NOMO-1 treated with DMSO at 0.1 percent for 48 hours (cell line): ENCODE measurements around the gene ERCC1.

Experiments
- DNase-seq: peaks from one replicate; lab custom pipeline; 2025; ENCODE audit not compliant: unreplicated experiment; lab: John Stamatoyannopoulos, UW

ERCC1 gene

DNA sequence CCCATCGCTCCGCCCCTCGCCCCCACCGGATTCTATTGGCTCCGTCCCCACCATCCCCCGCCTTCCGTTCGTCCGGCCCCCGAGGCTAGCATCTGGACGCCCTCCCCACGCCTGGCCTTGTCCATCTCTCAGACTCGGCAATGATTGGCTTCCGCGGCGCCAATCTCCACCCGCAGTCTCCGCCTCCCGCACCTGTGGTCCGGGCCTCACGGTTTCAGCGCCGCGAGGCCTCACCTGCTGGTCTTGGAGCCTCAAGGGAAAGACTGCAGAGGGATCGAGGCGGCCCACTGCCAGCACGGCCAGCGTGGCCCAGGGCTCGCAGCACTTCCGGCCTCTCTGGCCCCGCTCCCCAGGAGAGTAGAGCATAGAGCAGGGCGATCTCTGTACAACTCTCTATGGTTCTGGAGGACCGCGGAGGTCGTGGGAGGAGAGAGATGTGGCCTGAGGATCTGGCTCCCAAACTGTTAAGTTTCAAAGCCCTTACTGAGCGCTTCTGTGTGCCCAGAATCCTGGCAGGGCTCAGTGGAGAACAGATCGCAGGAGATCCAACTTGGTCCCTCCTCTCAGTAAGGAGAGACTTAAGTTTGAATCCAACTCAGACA lies at the start of gene ERCC1:
ERCC1 (minus strand) TSS at position 329 of the 602 bp plus-strand sequence. CDS start 543 bp downstream, outside the sequence.
- DNase-seq: peak; percentile 99

DNA sequence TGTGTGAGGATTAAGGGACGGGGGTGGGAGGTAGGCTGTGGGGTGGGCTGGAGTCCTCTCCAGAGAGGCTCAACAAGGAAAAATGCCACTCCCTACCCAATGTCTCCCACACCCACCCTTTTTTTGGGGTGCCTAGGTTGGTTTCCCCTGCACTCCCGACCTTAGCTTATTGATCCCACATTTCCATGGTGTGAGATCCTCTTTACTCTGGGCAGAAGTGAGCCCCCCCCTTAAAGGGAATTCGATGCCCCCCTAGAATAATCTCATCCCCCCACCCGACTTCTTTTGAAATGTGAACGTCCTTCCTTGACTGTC lies 49.6 kb upstream of the ERCC1 start:
- DNase-seq: no peak

DNA sequence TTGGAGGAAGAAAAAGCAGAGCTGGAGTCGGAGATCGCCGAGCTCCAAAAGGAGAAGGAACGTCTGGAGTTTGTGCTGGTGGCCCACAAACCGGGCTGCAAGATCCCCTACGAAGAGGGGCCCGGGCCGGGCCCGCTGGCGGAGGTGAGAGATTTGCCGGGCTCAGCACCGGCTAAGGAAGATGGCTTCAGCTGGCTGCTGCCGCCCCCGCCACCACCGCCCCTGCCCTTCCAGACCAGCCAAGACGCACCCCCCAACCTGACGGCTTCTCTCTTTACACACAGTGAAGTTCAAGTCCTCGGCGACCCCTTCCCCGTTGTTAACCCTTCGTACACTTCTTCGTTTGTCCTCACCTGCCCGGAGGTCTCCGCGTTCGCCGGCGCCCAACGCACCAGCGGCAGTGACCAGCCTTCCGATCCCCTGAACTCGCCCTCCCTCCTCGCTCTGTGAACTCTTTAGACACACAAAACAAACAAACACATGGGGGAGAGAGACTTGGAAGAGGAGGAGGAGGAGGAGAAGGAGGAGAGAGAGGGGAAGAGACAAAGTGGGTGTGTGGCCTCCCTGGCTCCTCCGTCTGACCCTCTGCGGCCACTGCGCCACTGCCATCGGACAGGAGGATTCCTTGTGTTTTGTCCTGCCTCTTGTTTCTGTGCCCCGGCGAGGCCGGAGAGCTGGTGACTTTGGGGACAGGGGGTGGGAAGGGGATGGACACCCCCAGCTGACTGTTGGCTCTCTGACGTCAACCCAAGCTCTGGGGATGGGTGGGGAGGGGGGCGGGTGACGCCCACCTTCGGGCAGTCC lies 49.0 kb upstream of the ERCC1 start:
- no peak for DNase-seq

DNA sequence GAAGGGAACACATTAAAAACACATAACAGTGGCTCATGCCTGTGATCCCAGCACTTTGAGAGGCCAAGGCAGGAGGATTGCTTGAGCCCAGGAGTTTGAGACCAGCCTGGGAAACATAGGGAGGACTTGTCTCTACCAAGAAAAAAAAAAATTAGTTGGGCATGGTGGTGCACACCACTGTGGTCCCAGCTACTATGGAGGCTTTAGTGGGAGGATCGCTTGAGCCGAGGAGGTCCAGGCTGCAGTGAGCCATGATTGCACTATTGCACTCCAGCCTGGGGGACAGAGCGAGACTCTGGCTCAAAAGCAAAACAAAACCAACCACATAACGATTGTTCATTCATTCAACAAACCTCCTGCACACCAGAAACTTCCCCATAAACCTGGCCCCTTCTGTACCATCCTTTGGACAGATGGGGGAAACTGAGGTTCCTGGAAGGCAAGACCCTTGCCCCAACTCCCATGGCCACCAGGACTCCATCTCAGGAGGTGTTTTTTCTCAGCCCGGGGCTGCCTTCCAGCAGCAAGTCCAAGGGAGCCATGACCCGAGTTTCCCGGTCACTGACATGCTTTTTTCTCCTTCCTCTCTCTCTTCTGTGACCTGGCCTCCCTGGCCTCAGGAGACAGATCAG lies 48.3 kb upstream of the ERCC1 start:
- DNase-seq: no peak

DNA sequence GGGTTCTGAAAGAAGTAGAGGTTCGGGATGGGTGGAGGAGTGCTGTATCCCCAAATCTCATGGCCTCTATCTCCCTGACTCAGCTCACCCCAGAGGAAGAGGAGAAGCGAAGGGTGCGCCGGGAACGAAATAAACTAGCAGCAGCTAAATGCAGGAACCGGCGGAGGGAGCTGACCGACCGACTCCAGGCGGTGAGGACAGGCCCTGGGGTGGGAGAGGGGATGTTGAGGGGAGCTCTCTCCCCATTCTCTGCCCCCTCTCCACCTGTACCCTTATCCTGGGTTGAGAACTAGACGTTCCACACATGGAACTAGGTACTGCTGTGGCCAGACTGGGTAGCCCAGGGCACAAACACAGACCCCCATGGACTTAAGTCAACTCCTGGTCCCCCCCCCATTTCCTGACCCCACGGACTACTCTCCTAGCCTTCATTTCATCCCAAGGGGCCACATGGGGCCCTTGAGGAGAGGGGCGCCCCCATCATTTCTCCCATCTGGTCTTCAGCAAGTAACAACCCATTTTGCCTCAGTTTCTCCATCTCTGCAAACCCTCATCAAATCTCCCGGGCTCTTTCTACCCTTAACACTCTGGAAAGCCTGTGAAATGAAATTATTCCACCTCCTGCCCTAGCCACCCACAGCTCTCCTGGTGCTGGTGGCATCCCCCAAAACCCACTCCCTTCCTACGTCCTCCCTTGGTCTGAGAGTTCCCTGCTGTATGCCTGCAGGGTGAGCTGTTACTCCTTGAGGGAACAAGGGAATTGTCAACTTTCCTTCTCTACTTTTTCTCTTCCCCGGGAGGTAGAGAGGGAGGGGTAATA lies 47.6 kb upstream of the ERCC1 start:
- DNase-seq: no peak

DNA sequence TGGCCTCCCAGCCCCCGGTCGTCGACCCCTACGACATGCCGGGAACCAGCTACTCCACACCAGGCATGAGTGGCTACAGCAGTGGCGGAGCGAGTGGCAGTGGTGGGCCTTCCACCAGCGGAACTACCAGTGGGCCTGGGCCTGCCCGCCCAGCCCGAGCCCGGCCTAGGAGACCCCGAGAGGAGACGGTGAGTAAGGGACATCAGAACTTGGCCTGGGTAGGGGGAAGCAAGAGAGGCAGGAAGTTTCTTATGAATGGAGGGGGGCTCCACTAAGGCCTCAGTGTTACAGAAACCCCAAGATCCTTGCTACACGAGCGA lies 47.0 kb upstream of the ERCC1 start:
- no peak for DNase-seq

DNA sequence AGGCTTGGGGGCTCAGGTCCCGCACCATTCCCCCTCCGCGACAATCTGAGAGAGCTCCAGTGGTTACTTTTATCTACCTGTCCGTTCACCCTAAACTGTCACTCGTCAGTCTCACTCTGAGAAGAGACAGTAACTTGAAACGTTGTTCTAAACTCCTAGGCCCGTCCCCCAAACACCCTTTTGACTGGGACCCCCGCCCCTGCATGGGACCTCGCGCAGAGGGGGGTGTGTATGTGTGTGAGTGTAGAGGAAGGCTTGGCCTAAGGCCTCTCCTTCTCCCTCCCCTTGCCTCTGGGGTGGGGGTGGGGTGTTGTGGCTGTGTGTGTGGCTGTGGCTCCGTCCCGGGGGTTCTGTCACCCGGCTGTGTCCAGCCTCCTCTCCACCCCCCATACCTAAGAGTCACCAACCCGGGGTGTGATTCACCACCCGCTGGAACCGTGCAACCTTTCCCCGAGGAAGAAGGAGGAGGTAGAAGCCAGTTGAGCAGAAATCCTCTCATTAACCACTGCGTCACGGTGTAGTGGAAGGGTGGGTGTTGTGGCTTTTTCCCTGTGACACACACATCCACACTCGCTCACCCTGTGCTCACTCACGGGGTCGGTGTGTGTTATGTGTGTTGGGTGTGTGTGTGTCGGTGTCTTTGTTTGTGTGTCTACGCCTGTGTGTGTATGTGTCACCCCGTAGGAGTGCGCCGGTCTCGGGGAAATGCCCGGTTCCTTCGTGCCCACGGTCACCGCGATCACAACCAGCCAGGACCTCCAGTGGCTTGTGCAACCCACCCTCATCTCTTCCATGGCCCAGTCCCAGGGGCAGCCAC lies 46.4 kb upstream of the ERCC1 start:
- no peak for DNase-seq

DNA sequence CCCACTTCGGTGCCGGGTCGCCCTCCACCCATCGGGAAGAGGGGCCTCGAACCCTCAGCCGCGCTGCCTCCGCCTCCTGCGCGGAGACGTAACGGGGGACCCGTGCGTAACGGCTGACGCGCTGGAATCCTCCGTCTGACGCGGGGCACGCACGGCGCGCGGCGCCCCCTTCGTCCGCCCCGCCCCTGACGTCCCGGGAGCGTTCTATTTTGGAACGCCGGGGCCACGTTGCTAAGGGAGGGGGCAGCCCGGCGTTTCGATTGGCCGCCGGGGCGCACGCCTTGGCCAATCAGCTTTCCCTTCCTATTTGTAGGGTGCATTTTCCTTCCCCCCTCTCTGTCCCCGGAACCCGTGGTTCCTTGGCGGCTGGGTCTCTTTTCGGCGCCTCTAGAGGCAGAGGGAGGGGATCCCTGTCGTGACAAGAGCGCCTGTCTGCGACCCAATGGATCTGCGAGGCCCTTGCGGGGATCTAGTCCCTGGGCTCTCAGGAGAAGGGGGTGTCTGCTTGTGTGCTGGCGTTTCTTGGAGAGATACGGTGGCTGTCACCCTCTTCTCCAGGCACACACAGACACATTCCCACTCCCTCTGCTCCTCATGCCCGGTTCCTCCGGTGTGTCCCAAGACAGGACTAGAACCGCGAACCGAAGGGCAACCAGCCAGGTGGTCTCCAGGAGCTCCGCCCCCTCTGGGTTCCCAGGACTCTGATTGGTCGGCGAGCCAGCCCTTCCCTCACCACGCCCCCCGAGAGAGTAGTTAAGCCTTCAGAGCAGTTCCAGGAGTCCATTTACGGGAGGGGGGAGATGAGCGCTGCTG lies 45.6 kb upstream of the ERCC1 start:
- peak; percentile 96 for DNase-seq

DNA sequence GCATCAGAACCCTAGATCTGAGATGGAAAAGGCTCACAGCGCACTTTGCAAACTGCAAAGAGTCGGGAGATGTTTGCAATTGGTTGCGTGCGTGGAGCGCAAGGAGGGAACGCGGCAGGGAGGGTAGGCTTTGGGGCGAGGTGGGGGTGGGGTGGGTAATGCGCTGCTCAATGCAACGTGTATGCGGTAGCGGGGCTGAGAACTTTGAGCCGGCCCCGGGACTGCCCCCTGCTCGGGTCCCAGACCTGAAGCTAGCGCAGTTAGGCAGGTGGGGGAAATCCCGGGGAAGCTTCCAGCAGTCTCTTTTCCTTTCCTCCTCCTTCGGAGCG lies 45.0 kb upstream of the ERCC1 start:
- no peak for DNase-seq

DNA sequence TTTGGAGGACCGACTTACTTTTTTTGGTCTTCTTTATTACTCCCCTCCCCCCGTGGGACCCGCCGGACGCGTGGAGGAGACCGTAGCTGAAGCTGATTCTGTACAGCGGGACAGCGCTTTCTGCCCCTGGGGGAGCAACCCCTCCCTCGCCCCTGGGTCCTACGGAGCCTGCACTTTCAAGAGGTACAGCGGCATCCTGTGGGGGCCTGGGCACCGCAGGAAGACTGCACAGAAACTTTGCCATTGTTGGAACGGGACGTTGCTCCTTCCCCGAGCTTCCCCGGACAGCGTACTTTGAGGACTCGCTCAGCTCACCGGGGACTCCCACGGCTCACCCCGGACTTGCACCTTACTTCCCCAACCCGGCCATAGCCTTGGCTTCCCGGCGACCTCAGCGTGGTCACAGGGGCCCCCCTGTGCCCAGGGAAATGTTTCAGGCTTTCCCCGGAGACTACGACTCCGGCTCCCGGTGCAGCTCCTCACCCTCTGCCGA lies 44.5 kb upstream of the ERCC1 start:
- peak; percentile 25 for DNase-seq

DNA sequence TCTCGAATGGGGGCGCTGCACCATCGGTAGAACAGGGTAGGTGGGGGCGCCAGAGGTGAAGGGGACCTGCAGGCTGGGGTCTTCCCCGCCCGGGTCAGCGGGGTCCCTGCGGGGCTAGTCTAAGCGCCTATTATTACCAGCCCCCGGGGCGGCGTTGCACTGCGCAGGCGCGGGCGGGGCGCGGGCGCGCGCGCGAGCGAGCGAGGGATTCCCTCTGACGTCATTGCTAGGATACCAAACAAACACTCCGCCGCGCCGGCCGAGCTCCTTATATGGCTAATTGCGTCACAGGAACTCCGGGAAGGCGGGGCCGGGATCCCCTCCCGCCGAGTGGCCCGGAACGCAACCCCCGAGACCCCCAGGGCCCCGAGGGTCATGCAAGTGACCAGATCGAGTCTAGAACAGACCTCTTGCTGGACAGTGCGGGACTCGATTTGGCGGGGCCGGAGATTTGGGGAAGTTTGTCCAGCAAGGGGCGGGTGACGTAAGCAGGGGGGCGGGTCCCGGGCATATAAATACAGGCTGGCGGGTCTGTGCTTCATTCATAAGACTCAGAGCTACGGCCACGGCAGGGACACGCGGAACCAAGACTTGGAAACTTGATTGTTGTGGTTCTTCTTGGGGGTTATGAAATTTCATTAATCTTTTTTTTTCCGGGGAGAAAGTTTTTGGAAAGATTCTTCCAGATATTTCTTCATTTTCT lies 43.9 kb upstream of the ERCC1 start, which contains the start of gene FOSB:
FOSB (plus strand) TSS at position 541 of the 703 bp plus-strand sequence. CDS start 591 bp downstream, outside the sequence.
- DNase-seq: peak; percentile 88

DNA sequence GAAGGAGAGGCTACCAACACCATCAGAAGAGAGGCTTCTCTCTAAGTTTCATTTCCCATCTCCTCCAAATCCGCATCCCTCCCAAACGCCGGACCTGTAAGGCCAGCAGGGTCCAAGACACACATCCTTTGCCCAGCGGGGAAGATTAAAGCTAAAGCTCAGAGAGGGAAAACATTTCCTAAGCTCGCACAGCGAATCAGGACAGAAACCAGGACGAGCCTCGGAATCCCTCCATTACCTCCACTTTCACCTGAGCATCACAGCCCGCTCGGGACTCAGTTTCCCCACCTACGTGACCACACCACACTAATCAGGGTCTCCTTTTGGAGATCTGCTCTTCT lies 43.4 kb upstream of the ERCC1 start:
- DNase-seq: no peak

DNA sequence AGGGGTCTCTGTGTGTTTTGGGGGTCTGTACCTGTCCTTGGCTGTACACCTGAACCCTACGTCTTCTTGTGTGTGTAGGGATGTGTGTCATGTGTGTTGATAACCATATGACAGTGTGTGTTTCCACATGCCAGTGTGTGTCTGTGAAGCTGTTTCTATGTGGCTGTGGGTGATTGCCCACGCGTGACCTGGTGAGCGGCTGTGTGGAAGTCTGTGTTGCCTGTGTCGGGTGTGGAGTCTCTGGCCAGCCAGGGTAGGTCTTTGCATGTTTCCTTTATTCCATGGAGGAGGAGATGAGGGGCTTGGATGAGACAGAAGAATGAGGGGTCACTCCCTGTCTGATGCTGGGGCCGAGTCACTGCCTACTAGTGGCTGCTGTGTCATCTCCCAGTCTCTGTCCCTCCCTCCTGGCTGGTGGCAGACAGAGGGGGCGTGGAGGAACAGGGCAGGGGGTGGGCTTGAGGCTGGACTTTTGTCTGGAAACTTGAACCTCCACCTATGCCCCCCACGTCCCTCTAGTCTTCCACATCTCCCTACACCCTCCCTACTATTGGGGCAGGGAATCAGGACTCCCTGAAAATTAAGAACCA lies 41.2 kb upstream of the ERCC1 start:
- DNase-seq: no peak

DNA sequence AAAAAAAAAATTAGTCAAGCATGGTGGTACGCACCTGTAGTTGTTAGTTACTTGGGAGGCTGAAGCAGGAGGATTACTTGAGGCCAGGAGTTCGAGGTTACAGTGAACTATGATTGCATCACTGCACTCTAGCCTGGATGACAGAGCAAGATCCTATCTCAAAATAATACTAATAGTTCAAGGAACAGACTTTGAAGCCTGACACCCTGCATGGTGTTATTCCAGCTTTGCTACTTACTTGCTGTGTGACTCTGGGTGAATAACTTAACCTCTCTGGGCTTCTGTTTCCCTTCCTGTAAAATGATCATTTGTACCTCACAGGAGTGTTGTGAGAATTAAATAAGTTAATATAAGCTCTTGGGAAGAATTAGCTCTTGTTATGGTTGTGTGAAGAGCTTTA lies 40.6 kb upstream of the ERCC1 start:
- no peak for DNase-seq

DNA sequence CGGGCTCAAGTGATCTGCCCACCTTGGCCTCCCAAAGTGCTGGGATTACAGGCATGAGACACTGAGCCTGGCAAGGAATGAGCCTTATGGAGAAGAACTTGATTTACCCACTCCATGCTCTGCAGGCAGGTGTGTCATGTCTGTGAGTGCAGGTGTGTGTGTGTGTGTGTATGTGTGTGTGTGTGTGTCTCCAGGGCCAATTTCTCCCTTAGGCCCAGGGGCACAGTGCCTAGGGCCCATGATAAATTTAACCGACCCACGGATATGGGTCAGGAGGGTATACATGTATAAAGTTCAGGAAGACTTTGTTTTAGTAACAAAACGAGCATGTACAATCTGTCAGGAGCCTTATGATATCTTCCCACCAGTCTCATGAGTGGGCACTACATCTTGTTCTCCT lies 39.5 kb upstream of the ERCC1 start:
- DNase-seq: no peak

DNA sequence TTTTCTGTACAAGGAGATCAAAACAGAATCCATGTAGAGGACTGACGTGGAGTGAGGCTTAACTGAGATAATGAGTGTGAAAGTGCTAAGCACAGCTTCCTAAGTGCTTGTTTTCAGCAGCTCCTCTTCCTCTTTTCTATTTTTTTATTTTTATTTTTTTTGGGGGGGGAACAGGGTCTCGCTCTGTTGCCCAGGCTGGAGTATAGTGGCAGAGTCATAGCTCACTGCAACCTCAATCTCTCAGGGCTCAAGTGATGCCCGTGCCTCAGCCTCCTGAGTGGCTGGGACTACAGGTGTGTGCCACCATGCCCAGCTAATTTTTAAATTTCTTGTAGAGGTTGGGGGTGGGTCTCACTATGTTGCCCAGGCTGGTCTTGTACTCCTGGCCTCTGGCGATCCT lies 38.5 kb upstream of the ERCC1 start:
- peak; percentile 17 for DNase-seq

DNA sequence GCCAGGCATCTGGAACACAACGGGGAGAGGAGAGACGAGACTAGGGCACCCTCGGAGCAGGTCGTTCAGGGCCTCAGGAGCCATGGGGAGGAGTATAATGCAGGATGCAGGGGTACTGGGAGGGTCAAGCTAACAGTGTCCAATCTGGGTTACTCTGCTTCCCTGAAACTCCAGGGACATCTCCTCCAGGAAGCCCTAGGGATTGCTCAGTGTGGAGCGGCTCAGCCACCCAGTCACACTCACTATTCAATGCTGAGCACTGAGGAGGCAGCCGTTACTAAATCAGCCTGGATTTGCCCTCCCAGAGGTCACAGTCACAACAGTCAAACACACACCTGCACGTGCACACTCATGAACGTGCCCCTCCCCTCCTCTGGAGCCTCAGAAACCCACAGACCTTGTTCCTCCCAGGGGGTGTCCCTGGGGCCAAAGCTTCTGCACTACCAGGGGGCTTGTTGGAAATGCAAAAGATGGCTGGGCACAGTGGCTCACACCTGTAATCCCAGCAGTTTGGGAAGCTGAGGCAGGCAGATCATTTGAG lies 37.2 kb upstream of the ERCC1 start:
- DNase-seq: no peak

DNA sequence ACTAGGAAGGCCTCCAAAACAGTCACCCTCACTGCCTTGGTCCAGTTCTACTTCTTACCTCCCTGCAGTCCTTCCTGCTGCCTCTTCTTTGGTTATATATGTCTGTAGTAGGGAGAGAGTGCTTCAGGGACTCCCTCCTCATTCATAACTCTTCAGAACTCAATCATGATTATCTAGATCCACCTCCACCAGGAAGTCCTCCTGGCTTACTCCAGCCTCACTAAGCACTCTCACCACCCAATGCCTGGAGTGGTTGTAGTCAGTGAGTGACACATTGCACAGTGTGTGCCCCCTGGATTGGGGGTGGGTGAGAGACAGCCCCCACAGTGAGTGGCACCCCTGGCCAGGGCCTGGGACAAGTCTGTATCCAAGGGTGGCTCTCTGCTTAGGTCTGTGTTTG lies 34.1 kb upstream of the ERCC1 start:
- DNase-seq: no peak

DNA sequence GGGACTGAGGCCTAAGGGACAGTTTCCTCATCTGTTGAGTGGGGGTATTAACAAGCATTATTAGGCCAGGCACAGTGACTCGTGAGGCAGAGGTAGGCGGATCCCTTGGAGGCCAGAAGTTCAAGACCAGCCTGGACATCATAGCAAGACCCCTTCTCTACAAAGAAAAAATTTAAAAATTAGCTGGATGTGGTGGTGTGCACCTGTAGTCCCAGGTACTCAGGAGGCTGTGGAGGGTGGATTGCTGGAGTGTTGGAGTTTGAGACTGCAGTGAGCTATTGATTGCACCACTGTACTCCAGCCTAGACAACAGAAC lies 32.7 kb upstream of the ERCC1 start:
- DNase-seq: no peak
